LNCaP clone FGC (cell line): ENCODE data around the gene ASIC1.

Source experiments
- DNase-seq: peaks from one replicate; pipeline ENCODE4 v3.0.0-alpha.2; 2011; ENCODE audit warnings: low read depth
- H3K4me3 ChIP-seq: 2 replicates; pipeline ENCODE4 v1.5.1; 2011; ENCODE audit warnings: mild to moderate bottlenecking, low read depth, low read length, control low read depth
- TF ChIP-seq, protein P1 (sequence below): IDR thresholded peaks from 2 replicates; pipeline ENCODE4 v1.5.1; 2012; ENCODE audit warnings: mild to moderate bottlenecking; ENCODE audit not compliant: control insufficient read depth, insufficient read depth; ENCODE audit errors: extremely low read depth

Gene ASIC1

DNA sequence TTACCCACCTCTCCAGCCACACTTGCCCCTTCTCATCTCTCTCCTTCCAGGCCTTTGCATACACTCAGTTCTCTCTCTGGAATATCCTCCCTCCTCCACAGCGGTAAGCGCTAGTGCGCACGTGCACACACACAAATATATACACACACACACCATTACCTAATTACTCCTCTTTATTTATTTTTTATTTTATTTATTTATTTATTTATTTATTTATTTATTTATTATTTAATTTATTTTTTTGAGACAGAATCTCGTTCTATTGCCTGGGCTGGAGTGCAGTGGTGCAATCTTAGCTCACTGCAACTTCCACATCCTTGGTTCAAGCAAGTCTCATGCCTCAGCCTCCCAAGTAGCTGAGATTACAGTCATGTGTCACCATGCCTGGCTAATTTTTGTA lies 11.7 kb downstream of the ASIC1 start:
- no peak for DNase-seq
- TF ChIP-seq, protein P1, sequence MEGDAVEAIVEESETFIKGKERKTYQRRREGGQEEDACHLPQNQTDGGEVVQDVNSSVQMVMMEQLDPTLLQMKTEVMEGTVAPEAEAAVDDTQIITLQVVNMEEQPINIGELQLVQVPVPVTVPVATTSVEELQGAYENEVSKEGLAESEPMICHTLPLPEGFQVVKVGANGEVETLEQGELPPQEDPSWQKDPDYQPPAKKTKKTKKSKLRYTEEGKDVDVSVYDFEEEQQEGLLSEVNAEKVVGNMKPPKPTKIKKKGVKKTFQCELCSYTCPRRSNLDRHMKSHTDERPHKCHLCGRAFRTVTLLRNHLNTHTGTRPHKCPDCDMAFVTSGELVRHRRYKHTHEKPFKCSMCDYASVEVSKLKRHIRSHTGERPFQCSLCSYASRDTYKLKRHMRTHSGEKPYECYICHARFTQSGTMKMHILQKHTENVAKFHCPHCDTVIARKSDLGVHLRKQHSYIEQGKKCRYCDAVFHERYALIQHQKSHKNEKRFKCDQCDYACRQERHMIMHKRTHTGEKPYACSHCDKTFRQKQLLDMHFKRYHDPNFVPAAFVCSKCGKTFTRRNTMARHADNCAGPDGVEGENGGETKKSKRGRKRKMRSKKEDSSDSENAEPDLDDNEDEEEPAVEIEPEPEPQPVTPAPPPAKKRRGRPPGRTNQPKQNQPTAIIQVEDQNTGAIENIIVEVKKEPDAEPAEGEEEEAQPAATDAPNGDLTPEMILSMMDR: no peak
- no peak overlapping the region for H3K4me3 ChIP-seq

DNA sequence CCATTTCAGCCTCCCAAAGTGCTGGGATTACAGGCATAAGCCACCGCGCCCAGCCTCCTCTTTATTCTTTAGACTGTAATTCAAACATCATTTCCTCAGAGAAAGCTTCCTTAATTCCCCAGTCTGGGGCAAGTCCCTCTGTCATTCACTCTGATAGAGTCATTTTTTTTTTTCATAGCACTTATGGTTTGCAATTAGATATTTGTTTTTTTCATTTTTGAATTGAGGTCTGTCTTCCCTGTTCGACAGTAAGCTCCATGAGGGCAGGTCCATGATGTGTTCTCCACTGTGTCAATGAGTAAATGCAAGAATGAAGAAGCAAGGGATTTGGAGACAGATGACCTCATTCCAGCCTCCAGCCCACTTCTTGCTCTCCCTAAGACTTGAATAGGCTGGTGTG lies 12.1 kb downstream of the ASIC1 start:
- TF ChIP-seq, protein P1: no peak
- no peak overlapping the region for H3K4me3 ChIP-seq
- no peak for DNase-seq

DNA sequence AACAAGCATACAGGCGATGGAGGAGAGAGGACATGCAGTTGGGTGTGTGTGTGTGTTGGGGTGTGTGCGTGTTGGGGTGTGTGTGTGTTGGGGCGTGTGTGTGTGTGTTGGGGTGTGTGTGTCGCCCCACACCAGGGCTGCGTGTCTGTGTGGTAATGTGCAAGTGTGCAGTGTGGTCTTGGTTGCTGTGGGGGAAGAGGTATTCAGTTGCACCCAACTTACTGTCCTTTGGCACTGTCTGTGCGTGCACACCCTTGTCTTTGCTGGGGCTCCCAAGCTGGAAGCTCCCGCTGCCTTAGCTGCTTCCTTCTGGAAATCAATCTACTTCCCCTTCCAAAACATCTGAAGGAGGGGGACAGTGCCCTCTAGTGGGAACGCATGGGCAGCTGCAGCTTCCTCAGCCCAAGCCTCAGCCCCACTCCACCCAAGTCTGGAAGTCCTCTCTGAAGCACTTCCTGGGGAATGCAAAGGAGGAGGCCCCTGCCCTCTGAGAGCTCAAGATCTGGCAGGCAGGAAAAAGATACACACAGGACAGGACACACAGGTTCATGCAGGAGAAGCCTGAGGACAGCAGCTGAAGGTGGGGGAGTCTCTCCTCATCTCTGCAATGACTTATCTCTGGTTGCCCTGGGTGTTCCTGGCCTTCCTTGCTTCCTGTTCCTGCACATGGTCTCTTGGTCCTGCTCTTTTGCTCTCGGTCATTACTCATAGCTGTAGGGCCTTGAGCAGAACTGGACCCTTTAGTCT lies 13.1 kb downstream of the ASIC1 start:
- peak; percentile 51 for DNase-seq
- TF ChIP-seq, protein P1: peak; percentile 98
- no peak overlapping the region for H3K4me3 ChIP-seq

DNA sequence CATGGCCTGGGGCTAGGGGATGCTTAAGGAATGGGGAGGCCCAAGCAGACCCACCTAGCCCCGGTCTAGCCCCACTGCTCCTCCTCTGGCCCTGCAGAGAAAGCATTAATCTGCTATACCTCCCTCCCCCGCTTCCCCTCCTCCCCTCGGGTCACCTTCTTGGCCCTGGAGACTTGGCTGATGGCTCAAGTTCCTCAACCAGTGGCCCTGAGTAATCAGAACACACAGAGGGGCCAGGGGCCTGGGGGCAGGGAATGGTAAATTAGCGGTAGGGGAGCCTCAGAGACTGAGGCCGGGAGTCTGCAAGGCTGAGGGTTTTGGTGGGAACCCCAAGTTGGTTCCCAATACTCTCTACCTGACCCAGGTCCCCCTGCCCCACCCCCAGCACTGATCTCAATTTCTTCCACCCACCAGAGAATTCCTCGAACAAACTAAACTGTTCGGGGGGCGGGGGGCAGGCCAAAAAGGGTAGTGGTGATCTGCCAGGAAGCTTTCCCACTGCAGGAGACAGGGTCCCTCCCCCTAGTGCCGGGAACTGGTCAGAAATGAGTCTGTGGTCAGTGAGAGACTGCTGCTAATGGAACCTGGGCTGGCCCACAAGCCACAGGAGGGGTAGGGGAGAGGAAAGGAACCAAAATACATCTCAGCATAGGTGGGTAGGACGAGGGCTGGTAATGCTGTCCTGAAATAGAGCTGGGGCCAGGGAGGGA lies 15.0 kb downstream of the ASIC1 start:
- TF ChIP-seq, protein P1: no peak
- DNase-seq: no peak
- H3K4me3 ChIP-seq: no peak overlapping the region

DNA sequence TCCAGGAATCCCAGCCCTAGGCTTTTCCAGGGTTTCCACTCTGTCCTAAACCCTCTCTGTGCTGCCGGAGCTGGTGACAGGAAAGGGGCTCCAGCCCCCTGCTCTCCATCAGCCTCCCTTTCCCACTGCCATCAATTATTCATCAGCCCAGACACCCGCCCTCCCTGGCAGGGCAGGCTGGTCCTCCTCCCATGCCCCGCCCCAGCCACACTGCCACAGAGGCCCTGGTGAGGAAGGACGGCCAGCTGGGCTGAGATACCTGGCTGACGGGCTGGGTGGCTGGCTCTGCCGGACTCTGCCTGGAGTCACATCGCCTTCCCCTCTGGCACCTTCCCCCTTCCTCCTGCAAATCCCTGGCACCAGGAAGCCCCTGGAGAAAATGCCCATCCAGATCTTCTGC lies 15.8 kb downstream of the ASIC1 start:
- TF ChIP-seq, protein P1: no peak
- no peak for DNase-seq
- no peak overlapping the region for H3K4me3 ChIP-seq

DNA sequence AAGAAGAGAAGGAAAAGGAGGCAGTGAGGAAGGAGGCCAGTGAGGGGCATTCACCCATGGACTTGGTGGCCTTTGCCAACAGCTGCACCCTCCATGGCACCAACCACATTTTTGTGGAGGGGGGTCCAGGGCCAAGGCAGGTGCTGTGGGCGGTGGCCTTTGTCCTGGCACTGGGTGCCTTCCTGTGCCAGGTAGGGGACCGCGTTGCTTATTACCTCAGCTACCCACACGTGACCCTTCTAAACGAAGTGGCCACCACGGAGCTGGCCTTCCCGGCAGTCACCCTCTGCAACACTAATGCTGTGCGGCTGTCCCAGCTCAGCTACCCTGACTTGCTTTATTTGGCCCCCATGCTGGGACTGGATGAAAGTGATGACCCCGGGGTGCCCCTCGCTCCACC lies 16.3 kb downstream of the ASIC1 start:
- no peak overlapping the region for H3K4me3 ChIP-seq
- DNase-seq: no peak
- TF ChIP-seq, protein P1: no peak
